Measurements from ENCODE around the gene RASA4B. TPM values are rescaled to one million over a fixed set of nuclear protein-coding genes. Genes with fewer than 3 reads are reported as not detected.

Gene RASA4B
- total and polyA plus RNA-seq, 9 of the 15 experiments (the other 6 are each of a cell fraction or from before 2014, with no cell fraction given), result 0.01 to 2.9 (median 1.5) TPM; not detected in 1

DNA sequence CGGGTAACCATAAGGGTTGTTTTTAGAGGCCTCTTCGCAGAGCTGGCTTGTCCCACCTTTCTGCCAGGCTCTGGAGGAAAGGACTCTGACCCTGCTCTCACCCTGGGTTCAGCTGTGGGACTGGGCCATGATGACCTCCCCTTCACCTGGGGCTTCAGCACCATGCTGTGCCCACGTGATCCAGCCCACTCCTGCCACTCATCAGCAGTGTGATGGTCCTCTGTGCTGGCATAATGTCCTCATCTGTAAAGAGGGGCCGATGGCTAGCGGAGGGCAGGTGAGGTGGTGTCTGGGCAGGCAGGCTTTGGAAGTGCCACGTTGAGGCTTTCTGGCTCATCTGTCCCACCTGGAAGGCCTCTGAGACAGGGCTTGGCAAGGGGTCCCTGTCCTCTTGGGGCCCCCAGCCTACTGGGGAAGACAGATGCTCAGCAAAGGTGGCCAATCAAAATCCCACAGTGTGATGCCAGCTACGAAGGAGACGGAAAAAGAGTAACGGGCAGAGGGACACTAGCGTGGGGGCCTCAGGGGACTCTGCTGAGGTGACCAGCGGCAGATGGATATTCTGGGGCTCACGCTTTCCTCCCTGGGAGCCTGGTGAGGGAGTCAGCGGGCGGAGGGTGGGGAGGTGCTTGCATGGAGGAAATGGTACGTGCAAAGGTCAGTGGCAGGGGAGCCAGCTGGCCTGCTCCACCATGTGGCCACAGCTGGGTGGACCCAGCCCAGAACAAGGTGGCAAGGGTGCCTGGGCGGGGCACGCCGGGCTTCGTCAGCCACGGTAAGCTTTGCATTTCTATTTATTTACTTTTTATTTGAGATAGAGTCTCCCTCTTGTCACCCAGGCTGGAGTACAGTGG lies 47.4 kb downstream of the RASA4B start (continued):
- peak; percentile 45 for TF ChIP-seq PRDM10 (IDR thresholded peaks at IDR 0.05; ENCODE audit: partially characterized antibody)
- TF ChIP-seq, protein P1, sequence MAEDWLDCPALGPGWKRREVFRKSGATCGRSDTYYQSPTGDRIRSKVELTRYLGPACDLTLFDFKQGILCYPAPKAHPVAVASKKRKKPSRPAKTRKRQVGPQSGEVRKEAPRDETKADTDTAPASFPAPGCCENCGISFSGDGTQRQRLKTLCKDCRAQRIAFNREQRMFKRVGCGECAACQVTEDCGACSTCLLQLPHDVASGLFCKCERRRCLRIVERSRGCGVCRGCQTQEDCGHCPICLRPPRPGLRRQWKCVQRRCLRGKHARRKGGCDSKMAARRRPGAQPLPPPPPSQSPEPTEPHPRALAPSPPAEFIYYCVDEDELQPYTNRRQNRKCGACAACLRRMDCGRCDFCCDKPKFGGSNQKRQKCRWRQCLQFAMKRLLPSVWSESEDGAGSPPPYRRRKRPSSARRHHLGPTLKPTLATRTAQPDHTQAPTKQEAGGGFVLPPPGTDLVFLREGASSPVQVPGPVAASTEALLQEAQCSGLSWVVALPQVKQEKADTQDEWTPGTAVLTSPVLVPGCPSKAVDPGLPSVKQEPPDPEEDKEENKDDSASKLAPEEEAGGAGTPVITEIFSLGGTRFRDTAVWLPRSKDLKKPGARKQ (CRISPR knock-in tag; IDR thresholded peaks at IDR 0.05), result no peak
- TF ChIP-seq RCOR1 (IDR thresholded peaks at IDR 0.05; ENCODE audit: borderline replicate concordance in 1 of 2, low read depth in 2 of 2, low read length in 2 of 2), result no peak
- peak; percentile 67 for TF ChIP-seq POLR2G (IDR thresholded peaks at IDR 0.05; ENCODE audit: low read depth, low read length)
- no peak for TF ChIP-seq ELK3 (CRISPR knock-in tag; IDR thresholded peaks at IDR 0.05)
- TF ChIP-seq, protein P2, sequence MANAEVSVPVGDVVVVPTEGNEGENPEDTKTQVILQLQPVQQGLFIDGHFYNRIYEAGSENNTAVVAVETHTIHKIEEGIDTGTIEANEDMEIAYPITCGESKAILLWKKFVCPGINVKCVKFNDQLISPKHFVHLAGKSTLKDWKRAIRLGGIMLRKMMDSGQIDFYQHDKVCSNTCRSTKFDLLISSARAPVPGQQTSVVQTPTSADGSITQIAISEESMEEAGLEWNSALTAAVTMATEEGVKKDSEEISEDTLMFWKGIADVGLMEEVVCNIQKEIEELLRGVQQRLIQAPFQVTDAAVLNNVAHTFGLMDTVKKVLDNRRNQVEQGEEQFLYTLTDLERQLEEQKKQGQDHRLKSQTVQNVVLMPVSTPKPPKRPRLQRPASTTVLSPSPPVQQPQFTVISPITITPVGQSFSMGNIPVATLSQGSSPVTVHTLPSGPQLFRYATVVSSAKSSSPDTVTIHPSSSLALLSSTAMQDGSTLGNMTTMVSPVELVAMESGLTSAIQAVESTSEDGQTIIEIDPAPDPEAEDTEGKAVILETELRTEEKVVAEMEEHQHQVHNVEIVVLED (CRISPR knock-in tag; IDR thresholded peaks at IDR 0.05), result no peak
- TF ChIP-seq MTF1 (CRISPR knock-in tag; IDR thresholded peaks at IDR 0.05; ENCODE audit: borderline replicate concordance), result no peak
- no peak for TF ChIP-seq ARID3A (IDR thresholded peaks at IDR 0.05; ENCODE audit: borderline replicate concordance, low read depth, low read length)
- TF ChIP-seq THAP12 (CRISPR knock-in tag; IDR thresholded peaks at IDR 0.05), result 0 out of 2 replicates have a peak, but pooled peaks have one; percentile 26
- no peak for TF ChIP-seq CHD4 (IDR thresholded peaks at IDR 0.05; ENCODE audit: insufficient read depth, insufficient replicate concordance, low read depth, low read length, poor library complexity, severe bottlenecking)
- TF ChIP-seq POLR2AphosphoS2 (IDR thresholded peaks at IDR 0.05; ENCODE audit: low read length), result peak; percentile 58; the same call in 1 of the 2 replicates
- TF ChIP-seq MEIS2 (IDR thresholded peaks at IDR 0.05; ENCODE audit: partially characterized antibody), result no peak
